ENCODE measurements around the gene AIFM3. TPM values are rescaled to one million over a fixed set of nuclear protein-coding genes. Genes with fewer than 3 reads are reported as not detected.

Gene AIFM3
- total and polyA plus RNA-seq, 11 donors, result 0.25 to 3.0 (median 0.49) TPM; not detected in 2

DNA sequence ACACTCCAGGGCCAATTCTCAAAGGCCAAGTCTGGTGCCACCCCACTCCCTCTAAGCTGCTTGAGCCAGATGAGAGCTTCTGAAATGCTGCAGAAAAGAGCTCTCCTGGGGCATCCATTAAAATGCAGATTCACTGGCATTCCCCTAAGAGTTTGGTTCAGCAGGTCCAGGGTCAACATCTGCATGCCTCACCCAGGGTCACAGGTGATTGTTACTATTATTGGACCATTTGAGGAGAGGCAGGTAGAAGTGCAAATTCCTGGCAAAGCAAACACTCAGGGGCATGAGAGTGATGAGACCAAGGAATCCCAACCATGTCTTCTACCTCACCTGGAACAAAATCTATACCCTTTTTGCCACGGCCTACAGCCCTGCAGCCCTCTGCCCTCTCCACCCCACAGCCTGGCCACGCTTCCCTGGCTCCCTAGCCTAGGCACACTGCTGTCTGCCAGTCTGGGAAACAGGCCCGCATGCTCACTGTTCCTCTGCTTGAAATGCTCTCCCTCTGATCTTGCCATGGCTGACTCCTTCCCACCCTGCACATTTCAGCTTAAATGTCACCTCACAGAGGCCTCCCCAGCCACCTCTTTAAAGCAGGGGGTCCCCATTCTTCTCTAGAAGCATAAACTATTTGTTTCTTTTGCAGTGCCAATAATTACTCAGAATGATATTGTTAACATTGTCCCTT is 43.5 kb downstream of the AIFM3 start:
- Histone ChIP-seq H3K36me3 (no peaks in the 10 kb centered on the region), H3K4me3 (no peak overlapping the region), H3K27ac (no peak overlapping the region), H3K4me1 (peaks cover 3 to 22% (median 18%) of the 10 kb centered on the region in 12 donors), H3K9me3 (no peaks in the 10 kb centered on the region), H3K27me3 (no peaks in the 10 kb centered on the region)
- TF ChIP-seq, protein P1, sequence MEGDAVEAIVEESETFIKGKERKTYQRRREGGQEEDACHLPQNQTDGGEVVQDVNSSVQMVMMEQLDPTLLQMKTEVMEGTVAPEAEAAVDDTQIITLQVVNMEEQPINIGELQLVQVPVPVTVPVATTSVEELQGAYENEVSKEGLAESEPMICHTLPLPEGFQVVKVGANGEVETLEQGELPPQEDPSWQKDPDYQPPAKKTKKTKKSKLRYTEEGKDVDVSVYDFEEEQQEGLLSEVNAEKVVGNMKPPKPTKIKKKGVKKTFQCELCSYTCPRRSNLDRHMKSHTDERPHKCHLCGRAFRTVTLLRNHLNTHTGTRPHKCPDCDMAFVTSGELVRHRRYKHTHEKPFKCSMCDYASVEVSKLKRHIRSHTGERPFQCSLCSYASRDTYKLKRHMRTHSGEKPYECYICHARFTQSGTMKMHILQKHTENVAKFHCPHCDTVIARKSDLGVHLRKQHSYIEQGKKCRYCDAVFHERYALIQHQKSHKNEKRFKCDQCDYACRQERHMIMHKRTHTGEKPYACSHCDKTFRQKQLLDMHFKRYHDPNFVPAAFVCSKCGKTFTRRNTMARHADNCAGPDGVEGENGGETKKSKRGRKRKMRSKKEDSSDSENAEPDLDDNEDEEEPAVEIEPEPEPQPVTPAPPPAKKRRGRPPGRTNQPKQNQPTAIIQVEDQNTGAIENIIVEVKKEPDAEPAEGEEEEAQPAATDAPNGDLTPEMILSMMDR (IDR thresholded peaks at IDR 0.05), result no peak
- TF ChIP-seq POLR2A (IDR thresholded peaks at IDR 0.05), result no peak
- 91 to 100% (median 96%) methylated on average over 3 of the region's 3 CpGs for WGBS, 4 donors
- ATAC-seq (no peak), DNase-seq (no peak)
- intact Hi-C loops (cut with DNase I), result loop anchor here in 1 of 10 donors (5.0 to 10.0 kb wide), 3 partner anchors 37 to 126 kb away; partner anchors contain the start of genes AIFM3 and LRRC74B

DNA sequence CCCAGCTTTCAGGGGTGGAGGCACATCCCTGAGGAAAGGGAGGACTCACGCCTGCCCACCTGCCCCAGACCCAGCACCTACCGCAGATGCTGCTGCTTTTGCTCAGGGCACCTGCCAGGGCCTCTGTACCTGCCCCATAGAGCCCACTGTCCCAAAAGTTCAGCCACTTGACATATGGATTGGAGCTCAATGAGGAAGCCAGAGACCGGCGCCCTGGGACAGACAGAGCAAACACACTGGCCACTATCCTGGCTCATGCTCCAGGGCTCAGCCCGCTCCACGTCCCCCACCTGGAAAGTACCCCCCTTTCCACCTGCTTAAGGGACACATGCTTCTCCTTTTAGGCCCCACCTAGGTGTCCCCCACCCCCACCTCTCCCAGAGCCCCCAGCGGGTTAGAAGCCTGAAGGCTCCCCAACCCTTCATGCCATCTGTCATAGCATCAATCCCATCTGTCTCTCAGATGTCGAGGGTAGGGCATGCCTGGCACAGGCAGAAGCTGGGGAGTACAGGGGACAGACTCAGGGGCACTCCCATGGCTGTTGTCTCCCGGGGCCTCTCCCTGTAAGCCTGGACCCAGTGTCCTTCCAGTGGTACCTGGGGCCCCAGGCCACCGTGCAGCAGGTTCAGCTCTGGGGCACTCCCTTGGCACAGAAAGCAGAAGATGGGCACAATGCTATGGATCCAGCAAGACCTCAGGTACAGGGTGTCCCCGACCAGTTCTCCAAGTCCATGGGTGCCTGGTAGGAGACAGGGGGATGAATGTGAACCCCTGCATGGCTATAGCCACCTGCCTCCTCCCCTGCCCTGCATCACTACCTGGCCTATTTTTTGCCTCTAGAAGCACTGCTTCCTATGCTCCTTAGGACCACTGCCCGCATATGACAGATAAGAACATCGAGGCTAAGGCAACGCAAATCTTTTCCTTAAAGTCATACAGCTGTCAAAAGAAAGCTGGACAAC is 45.7 kb downstream of the AIFM3 start:
- WGBS, 4 donors, result 83 to 88% (median 86%) methylated on average over 10 to 14 of the region's 14 CpGs
- peaks cover 3 to 27% (median 20%) of the 10 kb centered on the region in 12 donors for H3K4me1 ChIP-seq
- intact Hi-C loops (cut with DNase I), result loop anchor here in 1 of 10 donors (5.0 to 10.0 kb wide), 3 partner anchors 35 to 128 kb away; partner anchors contain the start of genes AIFM3 and LRRC74B
- H3K9me3 ChIP-seq, result no peaks in the 10 kb centered on the region
- H3K36me3 ChIP-seq, result no peaks in the 10 kb centered on the region
- H3K4me3 ChIP-seq, result no peak overlapping the region
- H3K27me3 ChIP-seq, result no peaks in the 10 kb centered on the region
- ATAC-seq, result no peak
- DNase-seq, result no peak
- no peak for TF ChIP-seq POLR2A (IDR thresholded peaks at IDR 0.05)
- TF ChIP-seq, protein P1 (IDR thresholded peaks at IDR 0.05), result no peak
- no peak overlapping the region for H3K27ac ChIP-seq

DNA sequence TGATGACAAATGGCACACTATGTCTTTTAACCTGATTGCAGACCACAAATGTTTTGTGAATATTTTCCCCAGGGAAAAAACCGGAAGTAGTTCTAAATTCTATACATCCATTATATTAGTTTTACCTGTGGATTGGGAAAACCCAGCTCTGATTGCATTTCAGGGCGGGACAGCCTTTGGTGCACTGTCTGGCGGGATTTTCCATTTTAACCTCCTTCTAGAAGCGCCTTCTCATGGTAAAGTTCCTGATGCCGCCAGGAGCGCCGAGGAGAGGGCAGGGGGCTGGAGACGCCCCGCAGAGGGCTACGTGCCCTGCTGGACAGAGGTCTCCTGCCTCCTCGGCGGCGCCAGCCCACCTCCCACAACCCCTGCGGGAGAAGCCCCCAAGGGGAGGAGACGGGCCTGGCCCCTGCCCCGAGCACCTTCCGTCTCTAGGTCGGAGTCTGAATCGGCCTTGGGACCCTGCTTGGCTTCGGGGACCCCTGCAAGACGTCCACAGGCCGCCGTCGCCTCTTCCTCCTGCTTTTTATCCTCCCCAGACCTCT is 46.7 kb downstream of the AIFM3 start:
- peaks cover 3 to 27% (median 20%) of the 10 kb centered on the region in 12 donors for H3K4me1 ChIP-seq
- 9 to 16% (median 13%) methylated on average over 15 to 24 of the region's 24 CpGs for WGBS, 4 donors
- intact Hi-C loops (cut with DNase I), result loop anchor here in 1 of 10 donors (5.0 to 10.0 kb wide), 3 partner anchors 34 to 129 kb away; partner anchors contain the start of genes AIFM3 and LRRC74B
- no peaks in the 10 kb centered on the region for H3K36me3 ChIP-seq
- peak overlapping the region in 10 of 12 donors; percentile 39 to 84 (median 67) for H3K27ac ChIP-seq
- H3K9me3 ChIP-seq, result no peaks in the 10 kb centered on the region
- no peak for DNase-seq
- ATAC-seq, result no peak
- H3K4me3 ChIP-seq, result peak overlapping the region in 11 of 12 donors; percentile 18 to 64 (median 55)
- H3K27me3 ChIP-seq, result no peaks in the 10 kb centered on the region
- TF ChIP-seq POLR2A (IDR thresholded peaks at IDR 0.05), result no peak
- TF ChIP-seq, protein P1 (IDR thresholded peaks at IDR 0.05), result no peak
